GM19452 (cell line): ENCODE results near the gene EIF6.
A peak's percentile ranks its signal among the peaks of the same experiment; 100 is the strongest.
"Not testable (repeated sequence)": the region's sequence is repeated elsewhere in the genome, so short reads cannot be mapped to it uniquely, and the experiment has no call there.

ENCODE experiments used
- ATAC-seq: cut with Tn5 transposase; IDR thresholded peaks from one replicate; pipeline ENCODE4 v1.9.1; 2021; ENCODE audit not compliant: unreplicated experiment

EIF6 gene

DNA sequence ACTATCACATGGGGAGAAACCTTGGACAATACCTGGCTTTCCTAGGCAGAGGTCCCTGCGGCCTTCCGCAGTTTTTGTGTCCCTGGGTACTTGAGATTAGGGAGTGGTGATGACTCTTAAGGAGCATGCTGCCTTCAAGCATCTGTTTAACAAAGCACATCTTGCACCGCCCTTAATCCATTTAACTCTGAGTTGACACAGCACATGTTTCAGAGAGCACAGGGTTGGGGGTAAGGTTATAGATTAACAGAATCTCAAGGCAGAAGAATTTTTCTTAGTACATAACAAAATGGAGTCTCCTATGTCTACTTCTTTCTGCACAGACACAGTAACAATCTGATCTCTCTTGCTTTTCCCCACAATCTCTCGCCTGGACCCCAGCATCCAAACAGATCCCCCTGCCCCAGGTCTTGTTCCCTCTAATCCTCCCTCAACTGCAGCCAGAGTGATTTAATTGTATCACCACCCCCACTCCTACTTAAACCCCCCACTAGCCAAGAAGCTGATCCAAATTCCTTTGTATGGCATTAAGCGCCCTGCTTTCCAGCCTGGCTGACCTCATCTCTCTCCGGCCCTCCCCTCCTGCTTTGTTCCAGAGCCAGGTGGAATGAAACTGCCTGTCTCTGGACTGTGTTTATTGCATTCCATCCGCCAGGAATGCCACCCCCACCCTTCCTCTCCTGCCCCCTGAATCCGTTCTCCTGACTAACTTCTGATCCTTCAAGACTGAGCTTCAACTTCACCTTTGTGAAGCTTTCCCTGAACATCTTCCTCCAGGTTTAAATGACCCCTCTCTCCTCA, 21.6 kb downstream of the EIF6 start:
- not testable (repeated sequence) for ATAC-seq

DNA sequence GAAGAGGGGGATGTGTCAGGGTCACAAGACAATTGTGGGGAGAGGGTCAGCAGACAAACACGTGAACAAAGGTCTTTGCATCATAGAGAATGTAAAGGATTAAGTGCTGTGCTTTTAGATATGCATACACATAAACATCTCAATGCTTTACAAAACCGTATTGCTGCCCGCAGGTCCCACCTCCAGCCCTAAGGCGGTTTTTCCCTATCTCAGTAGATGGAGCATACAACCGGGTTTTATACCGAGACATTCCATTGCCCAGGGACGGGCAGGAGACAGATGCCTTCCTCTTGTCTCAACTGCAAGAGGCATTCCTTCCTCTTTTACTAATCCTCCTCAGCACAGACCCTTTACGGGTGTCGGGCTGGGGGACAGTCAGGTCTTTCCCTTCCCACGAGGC, 22.3 kb downstream of the EIF6 start:
- not testable (repeated sequence) for ATAC-seq

DNA sequence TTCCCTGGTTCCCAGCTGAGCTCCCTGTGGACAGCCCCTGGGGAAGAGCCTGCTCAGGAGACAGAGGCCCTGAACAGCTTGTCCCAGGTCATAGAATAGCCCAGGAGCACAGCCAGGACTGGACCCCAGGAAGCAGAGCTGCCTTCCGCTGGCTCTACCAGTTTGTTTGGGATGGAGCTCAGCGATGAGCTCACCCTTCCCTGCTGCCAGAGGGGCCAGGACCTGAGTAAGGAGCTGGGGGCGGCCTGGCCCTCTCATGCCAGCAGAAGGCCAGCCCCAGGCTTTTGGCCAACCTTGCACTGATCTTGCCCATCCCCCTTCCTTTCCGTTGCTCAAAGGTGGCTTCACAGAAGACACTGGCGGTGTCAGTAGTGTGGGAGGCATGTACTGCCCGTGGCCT, 24.1 kb downstream of the EIF6 start:
- ATAC-seq: no peak

DNA sequence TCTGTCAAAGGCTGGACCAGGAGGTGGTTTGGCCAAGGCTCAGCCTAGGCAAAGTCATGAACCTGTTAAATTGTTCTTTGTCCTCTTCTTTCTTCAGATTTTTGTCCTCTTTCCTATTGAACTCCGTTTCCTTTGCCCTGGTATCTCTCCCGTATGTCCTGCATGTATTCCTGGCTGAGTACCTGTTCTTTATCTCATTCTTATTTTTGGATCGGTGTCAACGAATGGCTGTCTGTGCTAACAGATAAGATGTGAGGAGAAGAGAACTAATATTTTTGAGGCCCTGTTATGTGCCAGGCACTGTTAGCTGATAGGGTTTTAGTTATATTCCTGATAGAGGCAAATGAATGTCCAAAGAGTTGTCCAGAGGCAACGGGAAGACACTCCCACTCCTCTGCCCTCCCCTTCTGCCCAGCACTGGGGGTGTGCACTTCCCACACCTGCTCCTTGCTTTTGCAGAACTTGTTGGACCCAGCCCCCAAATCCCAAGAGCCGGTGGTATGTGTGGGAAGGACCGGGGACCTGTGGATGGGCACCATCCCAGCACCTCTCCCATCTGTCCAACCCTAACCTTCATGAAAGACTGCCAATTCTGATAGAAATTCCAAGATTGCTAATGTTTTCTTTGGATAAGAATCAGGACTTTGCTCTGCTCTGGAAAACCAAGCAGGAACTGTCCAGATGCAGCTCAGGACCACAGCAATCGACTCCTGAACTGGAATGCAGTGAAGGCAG, 27.2 kb downstream of the EIF6 start:
- no peak for ATAC-seq

DNA sequence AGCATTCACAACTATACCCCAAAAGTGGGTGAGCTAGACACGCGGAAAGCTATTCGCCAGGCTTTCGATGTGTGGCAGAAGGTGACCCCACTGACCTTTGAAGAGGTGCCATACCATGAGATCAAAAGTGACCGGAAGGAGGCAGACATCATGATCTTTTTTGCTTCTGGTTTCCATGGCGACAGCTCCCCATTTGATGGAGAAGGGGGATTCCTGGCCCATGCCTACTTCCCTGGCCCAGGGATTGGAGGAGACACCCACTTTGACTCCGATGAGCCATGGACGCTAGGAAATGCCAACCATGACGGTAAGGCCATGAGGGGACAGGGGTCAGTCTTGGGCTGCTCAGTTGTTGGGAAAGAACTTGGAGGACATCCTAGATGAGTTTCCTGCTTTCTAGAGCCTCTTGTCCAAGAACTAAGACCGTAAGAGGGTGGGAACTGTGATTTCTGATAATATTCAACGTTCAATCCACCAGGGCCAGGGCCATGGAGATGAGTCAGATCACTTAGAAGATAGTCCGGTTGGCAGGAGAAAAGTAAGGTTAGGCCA, 30.0 kb downstream of the EIF6 start:
- no peak for ATAC-seq

DNA sequence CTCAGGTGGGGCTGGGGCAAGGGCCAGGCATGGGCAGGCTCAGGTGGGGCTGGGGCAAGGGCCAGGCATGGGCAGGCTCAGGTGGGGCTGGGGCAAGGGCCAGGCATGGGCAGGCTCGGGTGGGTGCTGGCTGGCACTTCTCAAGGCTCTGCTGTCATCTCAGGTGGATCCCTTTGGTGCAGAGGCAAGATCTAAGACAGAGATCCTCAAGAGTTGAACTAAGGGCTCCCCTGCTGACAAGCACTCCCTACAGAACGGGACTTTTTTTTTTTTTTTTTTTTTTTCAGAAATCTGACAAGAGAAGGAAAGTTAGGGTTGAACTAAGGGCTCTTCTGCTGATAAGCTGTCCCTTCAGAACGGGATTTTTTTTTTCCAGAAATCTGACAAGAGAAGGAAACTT, 31.6 kb downstream of the EIF6 start:
- no peak for ATAC-seq

DNA sequence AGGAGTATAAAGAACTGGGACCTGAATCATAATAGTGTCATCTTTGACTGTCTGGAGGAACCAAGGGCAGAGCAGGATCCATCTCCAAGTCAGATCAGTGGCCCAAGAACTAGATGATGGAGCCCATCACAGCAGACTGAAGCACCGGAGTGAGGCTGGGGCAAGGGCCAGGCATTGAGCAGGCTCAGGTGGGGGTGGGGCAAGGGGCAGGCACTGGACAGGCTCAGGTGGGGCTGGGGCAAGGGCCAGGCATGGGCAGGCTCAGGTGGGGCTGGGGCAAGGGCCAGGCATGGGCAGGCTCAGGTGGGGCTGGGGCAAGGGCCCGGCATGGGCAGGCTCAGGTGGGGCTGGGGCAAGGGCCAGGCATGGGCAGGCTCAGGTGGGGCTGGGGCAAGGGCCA, 32.0 kb downstream of the EIF6 start:
- ATAC-seq: not testable (repeated sequence)

DNA sequence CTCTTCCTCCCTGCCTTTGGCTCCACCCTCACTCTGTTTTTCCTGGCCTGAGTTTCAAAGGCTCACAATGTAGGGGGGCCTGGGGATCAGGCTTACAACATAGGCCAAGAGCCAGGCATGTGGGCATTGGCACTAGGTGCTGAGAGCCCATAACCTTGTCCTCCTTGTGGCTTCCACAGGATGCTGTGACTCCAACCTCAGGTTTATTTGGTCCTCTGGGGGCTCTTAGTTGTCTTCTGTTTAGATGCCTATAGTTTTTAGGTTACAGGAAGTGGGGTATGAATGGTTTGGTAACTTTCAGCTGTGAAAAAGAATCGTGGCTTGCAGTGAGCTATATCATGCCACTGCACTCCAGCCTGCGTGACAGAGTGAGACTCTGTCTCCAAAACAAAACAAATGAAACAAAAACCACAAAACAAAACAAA, 32.5 kb downstream of the EIF6 start:
- ATAC-seq: peak; percentile 56

DNA sequence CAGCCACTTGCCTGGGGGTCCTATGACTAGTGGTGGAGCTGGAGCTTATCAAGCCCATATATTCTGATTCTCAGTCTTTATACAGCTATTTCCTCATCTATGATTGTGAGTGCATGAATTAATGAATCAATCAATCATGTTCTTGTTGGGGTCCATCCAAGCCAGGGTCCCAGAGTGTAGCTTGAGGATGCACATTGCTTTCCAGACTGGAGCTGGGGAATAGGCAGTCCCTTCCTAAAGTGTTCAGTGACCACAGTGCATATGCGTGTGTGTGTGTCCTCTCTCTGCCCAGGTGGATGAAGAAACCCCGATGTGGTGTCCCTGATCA, 33.0 kb downstream of the EIF6 start:
- ATAC-seq: no peak

DNA sequence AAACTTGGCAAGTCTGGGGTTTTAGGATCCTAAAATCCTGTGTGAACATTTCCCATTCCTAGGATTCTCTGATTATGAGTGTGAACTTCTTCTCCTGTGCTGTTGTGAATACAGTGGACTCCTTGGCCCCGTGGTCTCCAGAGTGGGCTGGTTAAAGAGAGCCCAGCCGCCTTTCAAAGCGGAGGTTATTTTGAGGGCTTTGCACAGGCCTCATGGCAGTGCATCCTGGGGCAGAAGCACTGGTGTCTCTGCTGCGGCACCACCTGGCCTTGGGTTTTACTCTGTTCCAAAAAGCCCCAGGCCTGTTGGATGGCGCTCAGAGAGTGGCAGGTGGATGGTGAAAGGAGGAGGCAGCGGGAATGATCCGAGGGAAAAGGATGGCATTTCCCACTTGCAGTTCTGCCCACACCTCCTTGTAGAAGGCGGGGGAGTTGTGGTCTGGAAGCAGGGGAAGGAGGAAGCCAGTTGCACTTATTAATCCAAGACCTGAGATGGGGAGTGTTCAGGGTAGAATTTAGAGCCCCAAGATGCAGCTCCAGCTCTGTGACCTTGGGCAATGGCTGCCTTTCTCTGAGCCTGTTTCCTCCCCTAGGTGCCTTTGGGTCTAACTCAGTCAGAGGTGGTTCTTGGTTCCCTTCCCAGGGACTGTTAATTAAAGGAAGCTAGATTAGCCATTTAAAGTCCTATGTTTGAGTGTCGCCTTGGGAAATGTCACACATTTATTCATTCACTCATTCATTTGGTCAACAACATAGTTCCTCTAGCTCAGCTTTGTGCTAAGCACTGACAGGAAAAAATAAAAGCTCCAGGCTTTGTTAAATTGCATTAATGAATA, 35.7 kb downstream of the EIF6 start:
- no peak for ATAC-seq

DNA sequence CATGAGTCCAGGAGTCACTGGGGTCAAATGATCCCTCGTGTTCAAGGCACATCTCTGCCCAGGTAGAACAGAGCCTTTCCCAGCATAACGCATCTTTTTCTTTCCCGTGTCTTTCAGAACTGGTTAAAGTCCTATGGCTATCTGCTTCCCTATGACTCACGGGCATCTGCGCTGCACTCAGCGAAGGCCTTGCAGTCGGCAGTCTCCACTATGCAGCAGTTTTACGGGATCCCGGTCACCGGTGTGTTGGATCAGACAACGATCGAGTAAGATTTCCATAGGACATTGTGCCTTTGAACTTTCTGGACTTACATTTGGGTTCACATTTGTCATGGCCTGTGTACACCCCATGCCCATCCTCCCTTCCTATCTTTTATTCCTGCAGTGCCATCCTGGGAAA, 37.8 kb downstream of the EIF6 start:
- ATAC-seq: no peak

DNA sequence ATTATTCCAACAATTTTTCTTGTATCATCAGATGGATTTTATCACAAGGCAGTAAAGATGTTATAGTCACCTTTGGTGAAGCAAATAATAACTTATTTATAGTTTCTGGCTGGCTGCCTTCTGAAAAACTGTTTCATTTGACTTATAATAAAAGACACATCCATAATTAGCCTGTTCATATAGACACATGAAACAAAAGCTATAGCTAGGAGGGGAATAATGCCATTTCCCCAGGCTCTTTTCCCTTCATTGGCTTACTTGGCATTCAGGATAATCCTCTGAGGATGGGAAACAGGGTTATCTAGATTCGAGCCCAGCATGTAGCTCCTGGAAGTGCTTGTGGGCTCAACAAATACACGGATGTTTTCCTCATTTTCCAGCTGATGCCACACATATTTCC, 40.6 kb downstream of the EIF6 start:
- ATAC-seq: no peak

DNA sequence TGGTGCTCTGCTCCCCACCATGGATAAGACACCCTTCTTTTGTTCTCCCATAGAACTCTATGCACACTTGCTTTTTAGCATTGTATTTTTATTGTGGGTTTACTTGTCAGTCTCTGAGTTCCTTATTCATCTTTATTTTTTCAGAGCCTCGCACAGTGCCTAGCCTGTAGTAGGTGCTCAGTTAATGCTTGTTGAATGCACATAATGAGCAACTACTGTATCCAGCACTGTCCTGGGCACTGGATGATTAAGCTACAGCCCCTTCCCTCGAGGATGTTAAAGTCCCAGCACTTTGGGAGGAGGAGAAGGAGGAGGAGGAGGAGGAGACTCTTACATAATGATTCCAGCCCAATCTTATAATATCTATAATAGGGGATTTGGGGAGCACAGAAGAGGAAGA, 41.3 kb downstream of the EIF6 start:
- ATAC-seq: no peak

DNA sequence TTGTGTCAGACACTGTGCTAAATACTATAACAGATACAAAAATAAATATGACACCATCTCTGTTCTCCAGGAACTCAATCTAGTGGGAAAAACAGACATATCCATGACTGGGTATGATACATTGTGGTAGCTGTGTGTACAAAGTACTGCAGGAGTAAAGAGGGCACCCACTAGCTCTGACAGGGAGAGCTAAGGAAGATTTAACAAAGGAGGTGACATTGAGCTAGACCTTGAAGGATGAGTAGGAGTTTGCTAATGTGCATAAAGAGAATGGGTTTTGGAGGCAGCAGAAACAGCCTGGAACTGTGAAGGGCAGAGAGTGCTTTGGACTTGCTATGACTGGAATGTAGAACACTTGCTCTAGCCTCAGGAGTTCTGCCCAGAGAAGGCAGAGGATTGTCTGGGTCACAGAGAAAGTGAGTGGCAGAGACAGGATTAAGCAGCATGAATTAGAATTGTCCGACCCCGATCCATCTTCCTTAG, 43.7 kb downstream of the EIF6 start:
- no peak for ATAC-seq

DNA sequence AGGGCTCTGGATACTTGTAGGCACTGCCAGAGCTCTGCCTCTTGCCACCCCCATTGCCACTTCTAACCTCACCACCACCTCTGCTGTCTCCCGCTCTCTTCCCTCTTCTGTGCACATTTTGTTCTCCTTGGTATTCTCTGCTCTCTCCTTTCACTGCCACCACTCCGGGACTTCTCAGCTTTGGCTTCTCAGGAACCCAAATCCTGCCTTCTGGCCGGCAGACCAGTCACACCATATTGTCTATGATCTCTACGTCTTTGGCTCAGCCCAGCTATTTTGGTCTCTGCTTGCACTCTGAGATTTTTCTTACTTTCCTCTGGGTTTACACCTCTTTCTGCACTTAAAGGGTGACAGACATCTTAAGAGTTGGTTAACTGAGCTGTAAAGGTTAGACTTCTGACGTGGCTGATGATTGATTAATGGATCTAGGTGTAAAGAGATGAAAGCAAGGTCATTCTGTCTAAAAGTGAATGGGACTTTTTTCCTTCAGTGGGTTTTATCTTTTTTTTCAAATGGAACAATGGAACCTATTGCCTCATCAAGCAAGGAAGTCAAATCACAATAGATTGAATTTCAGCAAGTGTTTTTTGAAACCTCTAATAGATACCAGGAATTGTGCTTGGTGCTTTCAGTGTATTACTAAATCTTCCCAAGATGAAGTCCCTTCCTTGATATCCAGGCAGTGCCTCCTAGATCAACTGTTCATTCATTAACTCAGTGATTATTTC, 44.3 kb downstream of the EIF6 start:
- no peak for ATAC-seq

DNA sequence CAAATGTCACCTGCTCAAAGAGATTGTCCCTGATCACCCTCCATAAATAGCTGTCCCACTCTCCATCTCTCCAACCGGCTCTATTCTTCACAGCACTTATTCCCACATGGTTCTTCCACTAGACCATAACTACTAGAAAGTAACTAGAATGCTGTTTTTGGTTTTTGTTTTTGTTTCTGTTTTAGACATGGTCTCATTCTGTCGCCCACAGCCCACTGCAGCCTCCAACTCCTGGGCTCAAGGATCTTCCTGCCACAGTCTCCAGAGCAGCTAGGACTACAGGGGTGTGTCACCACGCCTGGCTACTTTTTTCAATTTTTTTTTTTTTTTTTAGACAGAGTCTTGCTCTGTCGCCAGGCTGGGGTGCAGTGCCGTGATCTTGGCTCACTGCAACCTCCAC, 45.8 kb downstream of the EIF6 start:
- ATAC-seq: no peak

DNA sequence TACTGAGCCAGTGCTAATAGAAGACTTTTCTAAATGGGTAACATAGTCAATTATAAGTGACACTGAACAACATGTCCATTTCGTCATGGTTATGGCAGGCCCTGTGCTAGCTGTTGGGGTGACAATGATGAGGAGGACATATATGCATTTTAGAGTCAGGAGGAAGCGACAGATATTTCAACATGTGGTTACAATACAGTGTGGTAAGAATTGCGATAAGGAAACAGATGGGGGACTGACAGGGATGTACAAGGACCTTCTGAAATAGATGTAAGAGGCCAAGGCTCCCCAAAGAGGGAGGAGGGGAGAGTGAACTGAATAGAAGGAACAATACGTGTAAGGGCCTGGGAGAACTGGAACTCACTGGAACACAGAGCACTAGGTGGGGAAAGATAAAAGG, 46.4 kb downstream of the EIF6 start:
- no peak for ATAC-seq

DNA sequence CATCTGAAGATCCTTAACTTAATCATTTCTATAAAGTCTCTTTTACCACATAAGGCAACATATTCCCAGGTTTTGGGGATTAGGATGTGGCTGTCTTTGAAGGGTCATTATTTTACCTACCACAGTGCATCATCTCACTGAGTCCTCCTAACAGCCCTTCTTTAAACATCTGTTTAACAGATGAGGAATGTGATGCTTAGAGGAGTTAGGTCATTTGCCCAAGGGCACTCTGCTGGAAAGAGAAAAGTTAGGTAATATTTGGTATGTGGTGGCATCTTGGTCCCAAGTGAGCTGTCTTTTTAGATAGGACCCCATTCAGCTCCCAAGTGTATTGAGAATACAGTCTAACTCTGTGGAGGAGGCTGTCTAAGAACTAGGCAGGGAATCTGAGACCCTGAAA, 47.1 kb downstream of the EIF6 start:
- ATAC-seq: no peak

DNA sequence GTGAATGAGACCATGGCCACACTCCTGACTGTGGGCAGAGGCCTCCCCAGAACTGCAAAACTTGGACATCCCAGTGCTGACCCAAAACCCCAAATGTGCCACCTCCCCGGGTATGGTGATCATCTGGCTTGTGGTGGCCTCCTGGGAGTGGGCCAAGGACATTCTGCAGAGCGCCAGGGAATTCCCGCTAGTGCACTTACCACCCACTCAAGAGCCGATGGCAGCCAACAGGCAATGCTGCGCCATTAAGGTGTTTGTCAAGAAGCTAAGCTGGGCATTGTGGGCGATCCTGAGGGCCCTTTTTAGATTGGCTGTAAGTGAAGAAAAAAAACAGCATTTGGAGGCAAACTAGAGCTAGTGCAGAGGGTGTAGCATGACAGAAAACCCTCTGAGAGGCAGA, 48.7 kb downstream of the EIF6 start:
- no peak for ATAC-seq

DNA sequence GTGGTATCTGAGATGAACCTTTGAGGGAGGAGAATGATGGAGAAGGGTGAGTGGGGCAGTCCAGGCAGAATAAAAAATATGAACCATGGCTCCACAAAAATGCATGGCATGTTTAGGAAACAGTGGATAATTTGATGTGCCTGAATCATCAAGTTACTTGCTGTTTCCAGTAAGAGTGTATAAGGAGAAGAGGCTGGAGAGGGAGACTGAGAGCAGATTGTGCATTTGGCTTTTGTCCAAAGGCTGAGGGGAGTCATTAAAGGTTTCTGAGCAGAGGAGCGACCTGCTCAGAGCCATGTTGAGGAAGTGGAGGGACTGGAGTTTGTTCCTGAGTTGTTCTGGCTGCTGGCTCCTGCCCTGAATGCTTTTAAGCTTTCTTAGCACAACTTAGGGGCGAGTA, 52.0 kb downstream of the EIF6 start:
- ATAC-seq: no peak
